Stimulated activated CD8-positive, alpha-beta memory T cell treated with anti-CD3 and anti-CD28 coated beads, Interleukin-7, amount 100 ng/mL, for 1 hour (primary cell): ENCODE results near the gene VPS52.
A peak's percentile ranks its signal among the peaks of the same experiment; 100 is the strongest.
"Not testable (repeated sequence)": the region's sequence is repeated elsewhere in the genome, so short reads cannot be mapped to it uniquely, and the experiment has no call there.

Experiments
- DNase-seq, 2 donors: peaks; one replicate each; pipeline ENCODE4 v3.0.0-alpha.2; 2020; ENCODE audit warnings: low read depth in 2 of 2

VPS52 gene

GRCh38 chr6:33301877-33302276, 30.2 kb upstream of the VPS52 start:
- no peak for DNase-seq

- peak; percentile 88 to 91 for DNase-seq
These were observed 27.7 kb upstream of the VPS52 start for GRCh38 chr6:33299237-33299944.

- DNase-seq: peak in 1 of 2 donors; percentile 38
These were observed 27.1 kb upstream of the VPS52 start, which contains the start of gene RGL2 for GRCh38 chr6:33298773-33299236. RGL2 (minus strand) TSS chr6:33298942; CDS start chr6:33298610, 332 bp downstream.

GRCh38 chr6:33297956-33298772, 26.5 kb upstream of the VPS52 start:
- DNase-seq: no peak

GRCh38 chr6:33297406-33297955, 25.8 kb upstream of the VPS52 start:
- DNase-seq: no peak

GRCh38 chr6:33296797-33297405, 25.2 kb upstream of the VPS52 start:
- no peak for DNase-seq

- no peak for DNase-seq
These were observed 24.1 kb upstream of the VPS52 start for GRCh38 chr6:33295621-33296369.

GRCh38 chr6:33294086-33294823, 22.6 kb upstream of the VPS52 start:
- DNase-seq: no peak

- DNase-seq: no peak
These were observed 21.5 kb upstream of the VPS52 start for GRCh38 chr6:33292996-33293682.

GRCh38 chr6:33290459-33290858, 18.8 kb upstream of the VPS52 start:
- no peak for DNase-seq

GRCh38 chr6:33289784-33290315, 18.2 kb upstream of the VPS52 start:
- DNase-seq: no peak

- DNase-seq: peak in 1 of 2 donors; percentile 60
These were observed 17.5 kb upstream of the VPS52 start, which contains the start of the genes PFDN6 and WDR46 for GRCh38 chr6:33288921-33289783. PFDN6 (plus strand) TSS chr6:33289601; CDS start chr6:33289857, 256 bp downstream. WDR46 (minus strand) TSS chr6:33289239; CDS start chr6:33289170, 69 bp downstream.

GRCh38 chr6:33288141-33288920, 16.7 kb upstream of the VPS52 start:
- DNase-seq: no peak

GRCh38 chr6:33286946-33287914, 15.6 kb upstream of the VPS52 start:
- no peak for DNase-seq

GRCh38 chr6:33285214-33285613, 13.5 kb upstream of the VPS52 start:
- not testable (repeated sequence) for DNase-seq

- DNase-seq: no peak
These were observed 8.9 kb upstream of the VPS52 start for GRCh38 chr6:33280539-33280938.
